GM10847 (cell line): ENCODE measurements around the gene GRB2.

Experiments used
- POLR2A ChIP-seq: IDR thresholded peaks from 2 replicates; pipeline ENCODE4 v1.6.1; 2011; ENCODE audit not compliant: insufficient read length; ENCODE audit errors: extremely low read depth

The GRB2 gene

DNA sequence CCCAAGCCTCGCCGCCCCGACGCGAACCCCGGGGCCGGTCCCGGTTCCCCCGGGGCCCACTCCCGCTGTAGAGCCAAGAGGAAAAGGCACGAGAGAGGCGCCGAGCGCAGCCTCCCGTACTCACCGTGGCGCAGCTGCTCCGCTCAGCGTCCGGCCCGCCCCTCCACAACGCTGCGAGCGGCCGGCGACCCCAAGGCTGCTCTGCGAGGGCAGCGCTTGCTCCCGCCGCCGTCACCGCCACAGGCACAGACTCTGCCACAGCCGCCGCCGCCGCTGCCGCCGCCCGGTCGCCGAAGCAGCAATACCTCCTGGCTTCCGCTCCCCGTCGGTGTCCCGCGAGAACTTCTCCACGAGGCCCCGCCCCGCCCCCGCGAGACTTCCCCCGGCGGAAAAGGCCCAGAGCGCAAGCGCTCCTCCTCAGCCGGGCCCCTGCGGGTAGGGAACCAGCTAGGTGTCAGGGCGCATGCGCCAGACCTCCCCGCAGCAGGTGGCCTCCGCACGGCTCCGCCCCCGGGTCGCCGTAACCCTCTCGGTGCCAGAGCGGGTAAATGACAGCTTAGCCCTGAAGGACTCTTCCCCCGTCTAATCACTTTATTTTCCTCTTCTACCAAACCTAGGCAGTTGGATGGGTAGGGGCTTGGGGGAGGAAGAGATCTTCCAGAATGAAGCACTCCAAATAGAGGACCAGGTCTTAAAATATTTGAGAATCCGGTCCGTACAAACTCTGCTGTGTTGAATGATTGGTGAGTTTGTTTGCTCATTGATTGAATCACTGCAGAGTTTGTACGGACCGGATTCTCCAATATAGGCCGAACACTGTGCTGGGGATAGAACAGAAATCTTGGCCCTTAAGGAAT is at the start of gene GRB2:
GRB2 (minus strand) TSS at position 314 of the 857 bp plus-strand sequence. CDS start 12,050 bp downstream, outside the sequence.
- peak; percentile 93 for TF ChIP-seq POLR2A

DNA sequence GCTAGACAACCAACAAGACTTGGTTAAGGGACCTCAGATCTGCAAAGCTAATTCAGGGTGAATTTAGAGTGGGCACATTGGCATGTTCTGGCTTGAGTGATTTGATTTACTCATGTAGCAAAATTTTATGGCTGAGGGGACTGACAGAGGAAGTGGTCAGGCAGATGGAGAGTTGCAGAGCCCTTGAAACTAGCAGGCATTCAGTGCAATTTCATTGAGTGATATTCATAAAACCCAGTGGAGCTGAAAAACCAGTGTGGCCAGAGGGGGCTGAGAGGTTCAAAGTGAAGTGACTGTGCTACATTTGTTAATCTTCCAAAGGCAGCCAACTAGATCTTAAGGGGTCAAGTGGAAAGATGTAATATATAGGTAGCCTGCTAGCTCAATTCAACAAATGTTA is 48.7 kb upstream of the GRB2 start:
- no peak for TF ChIP-seq POLR2A

- no peak for TF ChIP-seq POLR2A
These were observed 44.8 kb upstream of the GRB2 start for GRCh38 chr17:75450270-75450669.

- TF ChIP-seq POLR2A, result no peak
These were observed 42.7 kb upstream of the GRB2 start for GRCh38 chr17:75447951-75448856.

DNA sequence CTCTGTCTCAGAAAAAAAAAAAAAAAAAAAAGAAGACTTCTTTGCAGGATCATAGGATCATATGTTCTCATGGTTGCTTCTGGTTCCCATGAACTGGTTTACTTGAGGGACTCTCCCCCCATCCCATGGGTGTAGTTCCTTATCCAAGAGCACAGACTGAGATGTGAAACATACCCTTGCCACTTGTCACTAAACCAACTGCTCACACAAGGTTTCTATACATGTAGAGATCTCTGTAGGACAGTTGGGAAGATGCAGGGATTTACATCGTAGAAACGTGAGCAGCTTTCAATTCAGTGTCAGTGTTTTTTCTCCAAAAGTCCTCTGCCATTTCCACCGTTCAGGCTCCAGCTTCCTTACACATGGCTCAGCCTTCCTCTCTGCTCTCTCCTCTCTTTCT is 39.8 kb upstream of the GRB2 start:
- no peak for TF ChIP-seq POLR2A

DNA sequence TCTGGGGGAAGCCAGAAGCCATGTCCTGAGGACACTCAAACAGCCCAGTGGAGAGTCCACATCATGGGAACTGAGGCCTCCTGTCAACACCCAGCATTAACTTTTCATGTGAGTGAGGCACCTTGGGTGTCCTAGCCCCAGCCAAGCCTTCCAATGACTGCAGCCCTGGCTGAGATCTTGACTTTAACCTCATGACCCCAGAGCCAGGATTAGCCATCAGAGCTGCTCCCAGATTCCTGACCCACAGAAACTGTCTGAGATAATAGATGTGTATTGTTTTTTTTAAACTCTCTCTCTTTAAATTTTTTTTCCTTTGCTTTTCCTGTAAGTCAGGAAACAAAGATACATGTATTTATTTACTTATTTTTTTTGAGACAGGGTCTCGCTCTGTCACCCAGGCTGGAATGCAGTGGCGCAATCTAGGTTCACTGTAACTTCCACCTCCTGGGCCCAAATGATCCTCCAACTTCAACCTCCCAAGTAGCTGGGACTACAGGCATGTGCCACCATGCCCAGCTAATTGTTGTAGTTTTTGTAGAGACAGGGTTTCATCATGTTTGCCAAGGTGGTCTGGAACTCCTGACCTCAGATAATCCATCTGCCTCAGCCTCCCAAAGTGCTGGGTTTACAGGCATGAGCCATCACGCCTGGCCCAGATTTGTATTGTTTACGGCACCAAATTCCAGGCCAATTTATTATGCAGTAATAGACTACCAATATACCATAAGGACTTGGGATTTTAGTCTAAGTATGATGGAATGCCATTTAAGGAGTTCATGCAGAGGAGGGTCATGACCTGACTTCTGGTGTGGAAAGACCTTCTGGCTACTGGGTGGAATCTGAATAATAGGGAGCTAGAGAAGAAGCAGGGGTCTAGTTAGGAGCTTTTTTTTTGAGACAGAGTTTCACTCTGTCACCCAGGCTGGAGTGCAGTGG is 37.0 kb upstream of the GRB2 start:
- TF ChIP-seq POLR2A, result no peak

- no peak for TF ChIP-seq POLR2A
These were observed 35.4 kb upstream of the GRB2 start for GRCh38 chr17:75440738-75441448.

- no peak for TF ChIP-seq POLR2A
These were observed 33.8 kb upstream of the GRB2 start for GRCh38 chr17:75439287-75439686.

DNA sequence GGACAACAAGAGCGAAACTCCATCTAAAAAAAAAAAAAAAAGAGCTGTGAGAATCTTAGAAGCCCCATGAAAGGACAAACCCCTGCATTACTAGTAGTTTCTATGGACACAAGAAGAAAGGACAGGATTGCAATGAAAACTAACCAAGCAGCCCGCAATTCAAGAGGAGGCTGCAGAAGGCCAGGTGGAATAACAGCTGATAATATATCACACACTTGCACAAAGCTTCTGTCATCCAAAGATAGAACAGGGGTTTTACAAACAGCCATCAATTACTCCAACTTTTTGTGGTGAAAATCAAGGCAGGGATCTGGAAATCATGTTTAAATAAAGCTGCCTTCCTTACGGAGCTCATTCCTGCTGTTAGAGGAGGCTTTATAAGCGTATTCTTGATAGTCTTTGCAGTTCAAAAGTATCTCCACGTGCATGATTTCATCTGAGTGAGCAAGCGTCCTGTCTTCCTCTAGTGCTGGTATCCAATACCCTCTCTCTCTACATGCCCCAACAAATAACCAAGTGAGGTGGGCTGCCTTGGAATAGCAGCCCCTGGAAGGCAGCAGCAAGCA is 27.8 kb upstream of the GRB2 start:
- TF ChIP-seq POLR2A, result no peak

GRCh38 chr17:75430159-75430974 is 24.9 kb upstream of the GRB2 start:
- TF ChIP-seq POLR2A, result no peak

- no peak for TF ChIP-seq POLR2A
These were observed 23.3 kb upstream of the GRB2 start for GRCh38 chr17:75428543-75429469.

DNA sequence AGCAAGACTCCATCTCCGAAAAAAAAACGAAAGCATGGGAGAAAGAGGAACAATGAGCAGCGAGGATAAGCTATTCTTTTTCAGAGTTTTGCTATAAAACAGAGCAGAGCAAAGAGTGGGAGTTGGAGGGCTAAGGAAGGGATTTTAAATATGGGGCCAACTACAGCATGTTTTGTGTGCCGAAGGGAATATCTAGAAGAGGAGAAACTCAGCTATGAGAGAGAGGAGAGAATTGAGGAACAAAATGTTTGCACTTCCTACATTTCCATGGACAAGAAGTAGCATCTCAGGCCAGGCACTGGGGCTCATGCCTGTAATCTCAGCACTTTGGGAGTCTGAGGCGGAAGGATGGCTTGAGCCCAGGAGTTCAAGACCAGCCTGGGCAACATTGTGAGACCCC is 13.1 kb upstream of the GRB2 start:
- no peak for TF ChIP-seq POLR2A
